GM21367 (cell line): ENCODE measurements around the gene TEX52.

Experiments
- ATAC-seq: cut with Tn5 transposase; IDR thresholded peaks from one replicate; pipeline ENCODE4 v1.9.1; 2021; ENCODE audit not compliant: unreplicated experiment

The TEX52 gene

GRCh38 chr12:2833327-2833726 is 23.5 kb downstream of the TEX52 start:
- no peak for ATAC-seq

- no peak for ATAC-seq
These were observed 24.2 kb downstream of the TEX52 start for GRCh38 chr12:2832550-2833127.

DNA sequence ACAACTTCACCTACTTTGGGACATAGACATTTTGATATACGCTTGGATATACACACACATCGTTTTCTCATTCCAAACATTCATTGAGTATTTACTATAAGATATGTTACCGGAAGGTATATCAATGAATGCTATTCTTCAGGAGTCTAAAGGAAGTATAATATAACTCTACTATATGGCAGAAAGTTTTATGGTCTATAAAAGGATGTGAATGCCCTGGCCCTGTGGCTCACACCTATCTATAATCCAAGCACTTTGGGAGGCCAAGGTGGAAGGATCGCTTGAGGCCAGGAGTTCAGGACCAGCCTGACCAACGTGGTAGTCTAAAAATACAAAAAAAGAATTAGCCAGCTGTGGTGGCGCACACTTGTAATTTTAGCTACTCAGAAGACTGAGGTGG is 27.6 kb downstream of the TEX52 start:
- no peak for ATAC-seq

- ATAC-seq, result no peak
These were observed 29.9 kb downstream of the TEX52 start for GRCh38 chr12:2826721-2827515.

- no peak for ATAC-seq
These were observed 30.8 kb downstream of the TEX52 start for GRCh38 chr12:2826036-2826435.

- ATAC-seq, result no peak
These were observed 31.7 kb downstream of the TEX52 start for GRCh38 chr12:2825132-2825531.

DNA sequence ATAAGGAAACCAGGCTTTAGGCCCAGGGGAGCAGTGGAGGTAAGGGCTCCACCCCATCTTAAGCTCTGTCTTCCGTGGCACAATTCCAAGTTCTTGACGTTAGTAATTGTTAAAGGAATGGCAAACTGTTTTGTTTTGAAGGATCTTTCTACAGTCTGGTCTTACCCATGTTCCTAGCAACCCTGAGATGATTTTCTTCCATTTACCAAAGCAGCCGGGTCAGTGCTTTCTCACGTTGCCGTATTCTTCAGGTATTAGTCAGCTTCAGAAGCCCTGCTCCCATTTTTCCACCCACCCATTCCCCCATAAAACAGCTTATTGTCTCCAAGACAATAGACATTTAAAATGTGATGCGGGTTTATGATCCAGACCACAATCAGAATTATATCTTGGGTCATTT is 32.3 kb downstream of the TEX52 start:
- ATAC-seq, result no peak

GRCh38 chr12:2823483-2823882 is 33.4 kb downstream of the TEX52 start:
- no peak for ATAC-seq

- ATAC-seq, result no peak
These were observed 36.4 kb downstream of the TEX52 start for GRCh38 chr12:2820432-2820831.

GRCh38 chr12:2819810-2820209 is 37.0 kb downstream of the TEX52 start:
- ATAC-seq, result no peak

DNA sequence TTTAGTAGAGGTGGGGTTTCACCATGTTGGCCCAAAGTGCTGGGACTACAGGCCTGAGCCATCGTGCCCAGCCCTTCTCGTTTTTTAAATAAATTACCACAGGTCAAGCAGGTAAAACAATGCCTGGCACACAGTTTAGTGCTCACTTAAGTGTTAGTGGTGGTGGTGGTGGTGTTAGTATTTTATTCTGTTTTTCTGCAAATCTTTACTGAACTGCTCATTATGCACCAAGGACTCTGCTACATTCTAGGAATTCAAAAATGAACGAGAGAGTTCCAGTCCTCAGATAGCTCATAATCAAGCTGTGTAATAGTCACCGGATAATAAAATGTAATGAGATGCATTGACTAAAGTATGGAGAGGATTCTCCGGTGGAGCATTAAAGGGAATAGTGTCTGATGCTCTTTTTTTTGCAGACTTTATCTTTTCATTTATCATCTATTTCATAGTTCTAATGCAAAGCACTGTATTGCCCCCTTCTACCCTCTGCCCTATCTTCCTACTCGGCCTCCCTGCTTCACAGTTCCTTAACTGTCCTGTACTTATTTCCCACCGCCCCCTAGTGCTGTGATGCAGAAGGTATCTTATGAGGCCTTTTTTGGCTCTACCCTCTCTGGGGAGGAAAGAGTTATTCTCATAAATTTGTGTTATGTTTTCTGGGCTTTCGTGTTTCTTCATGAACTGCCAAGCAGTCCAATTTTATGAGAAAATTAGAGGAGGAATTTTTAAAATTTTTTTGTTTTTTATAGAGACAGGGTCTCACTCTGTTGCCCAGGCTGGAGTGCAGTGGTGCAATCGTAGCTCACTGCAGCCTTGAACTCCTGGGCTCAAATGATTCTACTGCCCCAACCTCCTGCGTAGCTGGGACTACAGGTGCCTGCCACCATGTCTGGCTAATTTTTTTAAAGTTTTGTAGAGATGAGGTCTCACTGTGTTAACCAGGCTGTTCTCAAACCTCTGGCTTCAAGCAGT is 43.3 kb downstream of the TEX52 start:
- ATAC-seq, result peak; percentile 32

DNA sequence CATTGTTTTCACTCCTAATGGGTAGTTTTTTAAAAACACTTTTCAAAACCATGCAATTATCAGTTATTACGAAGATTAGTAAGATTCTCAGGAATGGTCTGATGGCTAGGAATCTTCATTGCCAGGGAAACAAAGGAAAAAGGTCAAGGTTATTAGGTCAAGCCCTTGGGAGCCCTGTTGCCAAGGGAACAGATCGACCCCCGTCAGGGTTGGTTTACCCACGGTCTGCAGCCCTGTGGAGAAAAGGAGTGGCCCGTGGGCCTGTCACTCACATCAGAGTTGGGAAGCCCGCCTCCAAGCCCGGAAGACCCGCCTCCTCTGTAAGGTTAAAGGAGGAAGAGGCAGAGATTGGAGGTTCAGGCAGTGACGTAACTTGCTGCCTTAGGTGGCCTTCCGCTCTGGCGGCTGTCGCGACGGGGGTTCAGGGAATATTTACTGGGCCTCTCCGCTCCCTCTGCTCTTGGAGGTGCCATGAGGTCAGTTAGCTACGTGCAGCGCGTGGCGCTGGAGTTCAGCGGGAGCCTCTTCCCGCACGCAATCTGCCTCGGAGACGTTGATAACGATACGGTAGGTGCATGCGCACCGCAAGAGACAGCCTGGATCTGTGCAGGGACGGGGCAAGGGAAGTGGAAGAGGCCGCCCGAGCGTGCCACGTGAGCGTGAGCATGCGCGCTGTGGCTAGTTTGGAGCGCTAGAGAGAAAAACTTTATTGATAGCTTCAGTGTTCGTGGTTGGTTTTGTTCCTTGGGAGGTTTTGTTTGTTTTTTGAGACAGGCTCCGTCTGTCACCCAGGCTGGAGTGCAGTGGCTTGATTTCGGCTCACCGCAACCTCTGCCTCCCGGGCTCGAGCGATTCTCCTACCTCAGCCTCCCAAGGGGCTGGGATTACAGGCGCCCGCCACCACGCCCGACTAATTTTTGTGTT is 44.3 kb downstream of the TEX52 start, which contains the start of gene ITFG2:
TSS of gene ITFG2 (plus strand) at position 379 of the 924 bp plus-strand sequence. CDS start at position 472, 93 bp downstream.
- ATAC-seq, result peak; percentile 94

- ATAC-seq, result no peak
These were observed 45.0 kb downstream of the TEX52 start for GRCh38 chr12:2811801-2812200.

DNA sequence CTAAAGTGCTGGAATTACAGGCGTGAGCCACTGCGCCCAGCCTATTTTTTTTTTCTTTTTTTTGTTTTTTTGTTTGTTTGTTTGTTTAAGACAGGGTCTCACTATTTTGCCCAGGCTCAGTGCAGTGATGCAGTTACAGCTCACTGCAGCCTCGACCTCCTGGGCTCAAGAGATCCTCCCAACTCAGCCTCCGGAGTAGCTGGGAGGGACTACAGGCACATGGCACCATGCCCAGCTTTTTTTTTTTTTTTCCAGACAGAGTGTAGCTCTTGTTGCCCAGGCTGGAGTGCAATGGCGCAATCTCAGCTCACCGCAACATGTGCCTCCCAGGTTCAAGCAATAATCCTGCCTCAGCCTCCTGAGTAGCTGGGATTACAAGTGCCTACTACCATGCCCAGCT is 50.1 kb downstream of the TEX52 start:
- no peak for ATAC-seq

DNA sequence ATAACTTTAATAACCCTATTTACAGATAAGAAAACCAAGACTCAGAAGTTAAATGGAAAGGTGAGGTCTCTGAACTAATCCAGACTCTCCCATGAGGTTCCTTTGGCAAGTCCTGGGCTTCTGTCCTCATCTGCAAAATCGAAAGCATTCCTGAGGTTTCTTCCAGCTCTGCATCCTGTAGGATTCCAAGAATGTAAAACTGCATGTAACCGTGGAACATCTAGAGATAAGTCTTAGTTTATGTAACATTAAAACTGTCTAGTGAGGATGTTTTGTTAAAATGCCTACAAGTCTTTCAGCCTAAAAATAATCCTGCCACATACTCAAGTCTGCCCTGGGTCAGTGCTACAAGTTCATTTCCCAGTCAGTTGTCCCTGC is 51.7 kb downstream of the TEX52 start:
- ATAC-seq, result no peak

GRCh38 chr12:2804393-2805142 is 52.3 kb downstream of the TEX52 start:
- no peak for ATAC-seq

DNA sequence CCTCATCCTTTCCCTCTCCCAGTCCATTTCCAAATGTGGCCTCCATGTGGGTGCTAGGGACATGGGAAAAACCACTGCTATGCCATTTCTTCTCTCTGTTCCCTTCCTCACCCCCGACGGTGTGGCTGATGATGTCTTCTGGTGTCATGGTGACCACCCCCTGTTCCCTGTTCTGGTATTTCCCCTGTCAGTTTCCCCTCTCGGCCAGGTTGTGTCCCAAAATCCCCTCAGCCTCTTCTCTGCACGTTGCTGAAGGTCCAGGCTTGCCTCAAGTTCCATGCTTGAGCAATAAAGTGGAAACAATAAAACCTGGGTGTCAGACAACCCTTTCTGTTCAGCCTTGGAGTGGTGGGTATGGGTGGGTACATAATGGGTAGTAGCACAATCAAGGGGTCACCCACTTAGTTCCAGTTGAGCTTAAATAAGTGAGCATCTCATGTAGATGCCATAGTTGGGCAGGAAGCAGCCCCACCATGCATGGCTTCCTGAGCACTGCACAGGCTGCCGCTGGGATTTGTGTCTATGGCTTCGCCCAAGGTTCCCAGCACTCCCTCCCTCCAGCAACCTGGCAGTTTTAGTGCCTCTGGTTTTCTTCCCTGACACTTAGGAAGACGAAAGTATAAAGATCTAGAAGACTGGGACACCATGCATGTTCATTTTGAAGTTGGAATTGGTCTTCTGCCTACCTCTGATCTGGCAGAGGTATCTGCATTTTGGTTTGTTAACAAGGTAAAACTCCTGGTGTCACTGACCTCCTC is 53.0 kb downstream of the TEX52 start:
- ATAC-seq, result no peak

GRCh38 chr12:2801044-2801783 is 55.6 kb downstream of the TEX52 start:
- no peak for ATAC-seq
